Esophagus squamous epithelium (tissue), 5 donors: ENCODE data around the gene ADAMTS9. TPM values are rescaled to one million over a fixed set of nuclear protein-coding genes. Genes with fewer than 3 reads are reported as not detected.

Experiments used
- DNase-seq: peaks from one replicate; lab custom pipeline; 2025; lab: John Stamatoyannopoulos, UW
- H3K27ac ChIP-seq, 4 donors: fragments of 200-600 bp; sonication (generic); one replicate each; pipeline ENCODE4 v1.5.1; 2016 to 2019; ENCODE audit warnings: mild to moderate bottlenecking in 1 of 4
- H3K27me3 ChIP-seq, 4 donors: fragments of 200-600 bp; sonication (generic); 1 replicate in 3 of 4; 2 replicates in 1 of 4; pipeline versions ENCODE4 v1.5.1 to v1.6.0; 2017 to 2021; ENCODE audit warnings: antibody characterized with exemption in 1 of 4
- H3K36me3 ChIP-seq, 3 donors: fragments of 200-600 bp; sonication (generic); one replicate each; pipeline ENCODE4 v1.5.1; 2016 to 2019
- H3K4me1 ChIP-seq, 3 donors: fragments of 200-600 bp; sonication (generic); one replicate each; pipeline ENCODE4 v1.5.1; 2017 to 2019
- H3K4me3 ChIP-seq, 4 donors: fragments of 200-600 bp; sonication (generic); 1 replicate in 3 of 4; 2 replicates in 1 of 4; pipeline ENCODE4 v1.5.1; 2016 to 2019; ENCODE audit warnings: mild to moderate bottlenecking in 2 of 4, moderate library complexity in 1 of 4
- H3K9me3 ChIP-seq, 3 donors: fragments of 200-600 bp; sonication (generic); one replicate each; pipeline ENCODE4 v1.5.1; 2016 to 2019
- POLR2A ChIP-seq, 4 donors: fragments of 450-650 bp; IDR thresholded peaks; one replicate each; pipeline ENCODE4 v1.6.1; 2017; ENCODE audit warnings: antibody characterized with exemption in 4 of 4, mild to moderate bottlenecking in 4 of 4, moderate library complexity in 3 of 4
- WGBS, 2 donors: methylation state at CpG; one replicate each; pipeline ENCODE4 v1.1.5; 2018; 5-methylcytosine and 5-hydroxymethylcytosine counted together
- intact Hi-C: fragments of 100-400 bp; cut with DNase I; formaldehyde crosslinking; loops from one replicate; pipeline ENCODE4 v1.15.0; 2022
- total RNA-seq, 4 donors: library from RNA; depleted of rRNA; stranded (reverse); fragments of >200 nt; gene quantifications; one replicate each; pipeline ENCODE4 v1.1.0, GENCODE V29; 2016
- TF ChIP-seq, protein P1 (sequence below), 6 experiments: fragments of 450-650 bp in 4 of 6; fragments of 200-600 bp in 2 of 6; sonication (generic) in 2 of 6; IDR thresholded peaks; one replicate each; pipeline ENCODE4 v1.5.1; 2016 to 2019; ENCODE audit warnings: antibody characterized with exemption in 6 of 6, mild to moderate bottlenecking in 4 of 6, moderate library complexity in 4 of 6
- donor health status: DM: yes; HTN: yes; CAD: no.

The ADAMTS9 gene
- total RNA-seq, 4 donors from 2014 or later: 3.1 to 15.1 (median 5.9) TPM

DNA sequence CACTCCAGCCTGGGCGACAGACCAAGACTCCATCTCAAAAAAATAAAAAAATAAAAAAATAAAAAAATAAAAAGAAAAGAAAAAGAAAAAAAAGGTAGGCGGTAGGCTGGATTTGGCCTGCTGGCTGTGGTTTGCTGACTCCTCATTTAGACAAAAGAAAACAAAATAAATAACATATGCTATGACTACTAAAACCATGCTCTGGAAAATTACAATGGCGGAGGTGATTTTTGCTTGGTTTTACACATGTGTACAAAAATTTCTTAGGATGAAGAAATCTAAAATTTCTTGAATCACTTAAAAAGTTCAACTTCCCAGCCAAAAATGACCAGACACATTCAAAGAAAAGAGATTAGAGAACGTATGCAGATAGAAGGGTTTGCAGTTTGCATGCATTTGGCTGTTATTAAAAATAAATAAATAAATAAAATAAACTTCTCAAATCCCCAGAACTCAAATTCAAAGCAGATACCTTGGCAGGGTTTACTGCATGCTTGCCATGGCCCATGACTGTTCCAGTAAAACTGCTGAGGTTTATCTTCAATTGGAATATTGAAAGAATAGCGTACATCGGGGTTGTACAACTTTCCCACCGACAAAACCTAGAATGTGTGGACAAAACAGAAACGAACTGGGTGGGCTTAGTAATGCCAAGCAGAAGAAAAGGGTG lies 65.9 kb downstream of the ADAMTS9 start:
- intact Hi-C loops: no loop called here
- TF ChIP-seq, protein P1, sequence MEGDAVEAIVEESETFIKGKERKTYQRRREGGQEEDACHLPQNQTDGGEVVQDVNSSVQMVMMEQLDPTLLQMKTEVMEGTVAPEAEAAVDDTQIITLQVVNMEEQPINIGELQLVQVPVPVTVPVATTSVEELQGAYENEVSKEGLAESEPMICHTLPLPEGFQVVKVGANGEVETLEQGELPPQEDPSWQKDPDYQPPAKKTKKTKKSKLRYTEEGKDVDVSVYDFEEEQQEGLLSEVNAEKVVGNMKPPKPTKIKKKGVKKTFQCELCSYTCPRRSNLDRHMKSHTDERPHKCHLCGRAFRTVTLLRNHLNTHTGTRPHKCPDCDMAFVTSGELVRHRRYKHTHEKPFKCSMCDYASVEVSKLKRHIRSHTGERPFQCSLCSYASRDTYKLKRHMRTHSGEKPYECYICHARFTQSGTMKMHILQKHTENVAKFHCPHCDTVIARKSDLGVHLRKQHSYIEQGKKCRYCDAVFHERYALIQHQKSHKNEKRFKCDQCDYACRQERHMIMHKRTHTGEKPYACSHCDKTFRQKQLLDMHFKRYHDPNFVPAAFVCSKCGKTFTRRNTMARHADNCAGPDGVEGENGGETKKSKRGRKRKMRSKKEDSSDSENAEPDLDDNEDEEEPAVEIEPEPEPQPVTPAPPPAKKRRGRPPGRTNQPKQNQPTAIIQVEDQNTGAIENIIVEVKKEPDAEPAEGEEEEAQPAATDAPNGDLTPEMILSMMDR (IDR thresholded peaks at IDR 0.05): no peak
- TF ChIP-seq POLR2A (IDR thresholded peaks at IDR 0.05): no peak
- H3K27ac ChIP-seq: no peak overlapping the region
- H3K27me3 ChIP-seq: no peaks in the 10 kb centered on the region
- no peaks in the 10 kb centered on the region for H3K4me1 ChIP-seq
- H3K4me3 ChIP-seq: no peak overlapping the region
- no peaks in the 10 kb centered on the region for H3K9me3 ChIP-seq
- 81 to 83% methylated on average over 8 of the region's 8 CpGs for WGBS, 2 donors
- no peak for DNase-seq
- no peaks in the 10 kb centered on the region for H3K36me3 ChIP-seq

GRCh38 chr3:64621275-64621674 lies 66.5 kb downstream of the ADAMTS9 start:
- Histone ChIP-seq H3K27ac (no peak overlapping the region), H3K9me3 (no peaks in the 10 kb centered on the region), H3K4me3 (no peak overlapping the region), H3K4me1 (no peaks in the 10 kb centered on the region), H3K36me3 (no peaks in the 10 kb centered on the region), H3K27me3 (no peaks in the 10 kb centered on the region)
- DNase-seq: no peak
- no peak for TF ChIP-seq POLR2A (IDR thresholded peaks at IDR 0.05)
- TF ChIP-seq, protein P1 (IDR thresholded peaks at IDR 0.05): no peak
- WGBS, 2 donors: 86 to 92% methylated on average over 6 to 8 of the region's 8 CpGs
- intact Hi-C loops: no loop called here

DNA sequence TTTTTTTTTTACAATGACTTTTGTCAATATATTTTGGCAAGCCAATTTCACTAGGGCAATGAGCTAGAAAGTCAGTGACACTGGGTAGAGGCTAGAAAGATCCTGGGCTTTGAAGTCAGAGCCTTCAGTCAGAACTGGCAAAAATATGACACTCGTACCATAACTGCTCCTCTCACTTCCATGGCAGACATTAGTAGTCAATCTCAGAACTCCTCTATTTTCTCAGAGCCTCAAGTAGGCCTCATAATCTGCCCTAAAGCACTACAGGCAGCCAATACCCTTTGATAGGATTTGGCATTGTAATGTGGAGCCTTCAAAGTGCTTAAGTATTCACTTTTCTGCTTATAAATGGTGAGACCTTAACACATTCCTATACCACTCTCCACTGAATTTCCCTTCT lies 67.8 kb downstream of the ADAMTS9 start:
- H3K4me3 ChIP-seq: no peak overlapping the region
- TF ChIP-seq, protein P1 (IDR thresholded peaks at IDR 0.05): no peak
- intact Hi-C loops: no loop called here
- no peaks in the 10 kb centered on the region for H3K4me1 ChIP-seq
- H3K27me3 ChIP-seq: no peaks in the 10 kb centered on the region
- H3K9me3 ChIP-seq: no peaks in the 10 kb centered on the region
- no peak for DNase-seq
- H3K36me3 ChIP-seq: no peaks in the 10 kb centered on the region
- no peak overlapping the region for H3K27ac ChIP-seq
- 83 to 92% methylated on average over 1 of the region's 1 CpG for WGBS, 2 donors

DNA sequence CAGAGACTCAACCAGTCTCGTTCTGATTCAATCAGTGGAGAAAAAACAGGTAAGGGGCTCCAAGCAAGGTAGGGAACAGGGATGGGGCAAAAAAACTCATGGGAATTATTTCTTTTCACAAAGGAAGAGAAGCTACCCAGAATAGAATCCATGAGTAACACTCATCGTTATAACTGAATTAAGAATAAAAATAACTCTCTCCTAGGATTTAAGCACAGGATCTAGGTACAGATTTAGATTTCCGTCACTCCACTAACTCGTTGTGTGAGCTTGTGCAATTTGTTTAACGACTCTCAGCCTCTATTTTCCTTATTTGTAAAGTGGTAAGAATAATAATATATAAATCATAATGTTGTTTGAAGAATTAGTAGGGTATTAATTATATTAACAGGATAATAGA lies 68.6 kb downstream of the ADAMTS9 start:
- no peak for TF ChIP-seq POLR2A (IDR thresholded peaks at IDR 0.05)
- TF ChIP-seq, protein P1 (IDR thresholded peaks at IDR 0.05): no peak
- no peak overlapping the region for H3K27ac ChIP-seq
- H3K4me1 ChIP-seq: no peaks in the 10 kb centered on the region
- 62 to 74% methylated on average over 5 of the region's 5 CpGs for WGBS, 2 donors
- DNase-seq: no peak
- no peak overlapping the region for H3K4me3 ChIP-seq
- no peaks in the 10 kb centered on the region for H3K9me3 ChIP-seq
- H3K36me3 ChIP-seq: no peaks in the 10 kb centered on the region
- no peaks in the 10 kb centered on the region for H3K27me3 ChIP-seq
- intact Hi-C loops: no loop called here

- 56 to 63% methylated on average over 2 of the region's 2 CpGs for WGBS, 2 donors
- Histone ChIP-seq H3K27ac (peak overlapping the region in 3 of 4 donors; percentile 24 to 51 (median 34)), H3K27me3 (no peaks in the 10 kb centered on the region), H3K36me3 (no peaks in the 10 kb centered on the region), H3K9me3 (no peaks in the 10 kb centered on the region), H3K4me1 (peaks cover 0 to 7% (median 0%) of the 10 kb centered on the region in 3 donors), H3K4me3 (no peak overlapping the region)
- no peak for DNase-seq
- TF ChIP-seq, protein P1 (IDR thresholded peaks at IDR 0.05): no peak
- no peak for TF ChIP-seq POLR2A (IDR thresholded peaks at IDR 0.05)
- intact Hi-C loops: no loop called here
Measured at GRCh38 chr3:64617610-64618009, 70.2 kb downstream of the ADAMTS9 start.
